ENCODE data around the gene MCHR2.
"Not testable (repeated sequence)": the region's sequence is repeated elsewhere in the genome, so short reads cannot be mapped to it uniquely, and the experiment has no call there.

MCHR2 gene, protein sequence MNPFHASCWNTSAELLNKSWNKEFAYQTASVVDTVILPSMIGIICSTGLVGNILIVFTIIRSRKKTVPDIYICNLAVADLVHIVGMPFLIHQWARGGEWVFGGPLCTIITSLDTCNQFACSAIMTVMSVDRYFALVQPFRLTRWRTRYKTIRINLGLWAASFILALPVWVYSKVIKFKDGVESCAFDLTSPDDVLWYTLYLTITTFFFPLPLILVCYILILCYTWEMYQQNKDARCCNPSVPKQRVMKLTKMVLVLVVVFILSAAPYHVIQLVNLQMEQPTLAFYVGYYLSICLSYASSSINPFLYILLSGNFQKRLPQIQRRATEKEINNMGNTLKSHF

DNA sequence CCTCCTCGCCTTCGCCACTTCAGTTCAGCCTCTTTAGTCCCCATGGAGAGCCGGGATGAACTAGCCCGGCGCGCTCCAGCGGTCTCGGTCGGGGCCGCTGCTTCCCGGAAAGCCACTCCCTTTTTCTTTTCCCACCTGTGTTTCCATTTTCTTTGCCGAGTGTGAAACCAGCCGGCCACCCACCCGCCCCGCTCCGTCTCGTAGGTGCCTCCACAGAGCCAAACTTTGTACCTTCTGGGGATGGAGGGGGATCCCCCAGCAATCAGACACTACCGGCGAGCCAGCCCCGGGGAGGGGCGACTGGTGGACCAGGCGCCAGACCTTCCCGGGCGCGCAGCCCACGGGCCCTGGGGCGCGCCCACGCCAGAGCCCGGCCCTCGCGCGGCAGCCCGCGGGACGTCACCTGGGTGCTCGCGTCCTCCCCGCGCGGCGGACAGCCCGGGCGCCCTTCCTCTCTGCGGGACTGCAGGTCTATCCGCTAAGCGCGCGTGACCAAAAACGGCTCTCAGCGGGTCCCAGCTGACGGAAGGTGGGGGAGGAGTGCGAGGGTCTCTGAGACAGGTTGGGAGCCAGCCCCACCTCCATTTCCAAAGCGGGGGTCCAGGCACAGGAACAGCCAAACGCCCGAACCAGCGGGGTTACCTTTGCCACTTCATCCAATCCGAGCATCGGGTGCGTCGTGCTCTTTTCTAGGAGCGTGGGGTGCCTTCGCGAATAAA, at the start of gene MCHR2:
TSS of gene MCHR2 (minus strand) at position 691 of the 719 bp plus-strand sequence. CDS start 38,076 bp downstream, outside the sequence.
- DNase-seq = no peak

DNA sequence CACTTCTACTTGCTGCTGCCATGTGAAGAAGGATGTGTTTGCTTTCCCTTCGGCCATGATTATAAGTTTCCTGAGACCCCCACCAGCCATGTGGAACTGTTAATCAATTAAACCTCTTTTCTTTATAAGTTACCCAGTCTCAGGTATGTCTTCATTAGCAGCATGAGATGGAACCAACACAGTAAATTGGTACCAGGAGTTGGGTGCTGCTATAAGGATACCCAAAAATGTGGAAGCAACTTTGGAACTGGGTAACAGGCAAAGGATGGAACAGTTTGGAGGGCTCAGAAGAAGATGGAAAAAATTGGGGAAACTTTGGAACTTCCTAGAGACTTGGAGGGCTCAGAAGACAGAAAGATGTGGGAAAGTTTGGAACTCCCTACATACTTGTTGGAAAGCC, 44.5 kb upstream of the MCHR2 start:
- not testable (repeated sequence) for DNase-seq

DNA sequence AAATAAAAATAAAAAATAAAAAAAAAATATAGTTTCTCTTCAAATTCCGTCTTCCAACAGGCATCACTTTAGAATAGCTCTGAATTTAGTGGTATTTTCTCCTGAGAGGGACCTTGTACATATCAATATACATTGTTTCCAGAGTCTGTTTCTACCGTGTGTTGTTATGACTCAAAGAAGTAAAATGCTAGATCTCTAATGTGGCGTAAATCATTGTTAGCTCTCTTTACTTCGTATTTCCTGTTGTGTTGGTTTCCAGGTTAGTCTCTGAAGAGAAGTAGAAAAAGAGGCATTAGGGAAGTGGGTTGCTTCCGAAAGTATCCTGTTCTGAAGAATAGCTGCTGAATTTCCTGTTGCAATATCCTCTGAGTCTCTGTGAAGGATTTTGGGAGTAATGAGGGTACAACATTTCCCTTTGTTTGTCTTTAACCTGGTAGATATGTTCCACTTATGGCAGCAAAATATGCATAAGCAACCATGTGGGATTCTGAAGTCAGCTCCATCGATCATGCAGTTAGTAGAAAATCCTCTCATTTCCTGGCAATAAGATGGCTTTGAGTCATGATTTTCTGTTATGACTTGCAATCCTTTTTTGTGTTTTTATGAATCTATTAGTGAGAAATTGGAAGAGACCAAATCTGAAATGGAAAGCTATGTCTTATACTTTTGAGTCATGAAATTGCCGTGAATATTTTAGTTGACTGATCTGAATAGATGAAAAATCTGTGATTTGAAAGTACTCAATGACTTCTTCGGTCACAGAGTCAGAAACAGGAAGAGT, 42.0 kb upstream of the MCHR2 start:
- no peak for DNase-seq

DNA sequence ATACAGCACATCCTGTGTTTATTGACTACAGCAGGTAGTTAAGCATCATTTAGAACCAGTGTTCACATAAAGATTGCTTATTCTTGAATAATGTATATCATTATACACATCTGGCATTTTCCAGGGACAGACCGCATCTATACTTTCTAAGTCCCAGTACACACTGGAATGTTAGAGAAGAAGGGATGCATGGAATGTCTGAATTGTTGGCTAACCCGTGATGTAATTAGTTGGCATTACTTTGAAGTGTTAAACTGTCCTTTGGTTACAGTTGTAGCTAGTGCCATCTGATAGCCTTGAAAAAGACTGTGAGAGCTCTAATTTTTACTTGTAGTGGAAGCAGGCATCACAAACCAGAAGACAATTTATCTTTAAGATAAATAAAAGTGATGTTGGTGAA, 29.8 kb upstream of the MCHR2 start:
- no peak for DNase-seq

DNA sequence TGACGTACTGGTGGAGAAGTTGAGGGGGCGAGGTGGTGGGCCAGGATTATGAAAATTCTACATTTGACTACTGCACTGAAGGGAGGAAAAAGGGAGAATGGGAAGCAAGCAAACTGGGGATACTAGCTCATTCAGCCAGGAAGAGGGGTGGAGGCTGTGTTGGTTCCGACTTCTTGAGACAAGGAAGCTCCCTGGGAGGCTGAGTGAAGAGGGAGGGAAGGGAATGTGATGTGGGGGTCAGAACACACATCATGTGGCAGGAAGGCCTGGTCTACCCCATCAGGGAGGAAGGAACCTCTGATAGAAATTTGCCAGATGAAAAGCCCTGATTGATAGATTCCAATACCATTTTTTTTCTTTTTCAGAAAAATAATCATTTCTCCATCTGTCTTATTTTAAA, 28.8 kb upstream of the MCHR2 start:
- DNase-seq = no peak

DNA sequence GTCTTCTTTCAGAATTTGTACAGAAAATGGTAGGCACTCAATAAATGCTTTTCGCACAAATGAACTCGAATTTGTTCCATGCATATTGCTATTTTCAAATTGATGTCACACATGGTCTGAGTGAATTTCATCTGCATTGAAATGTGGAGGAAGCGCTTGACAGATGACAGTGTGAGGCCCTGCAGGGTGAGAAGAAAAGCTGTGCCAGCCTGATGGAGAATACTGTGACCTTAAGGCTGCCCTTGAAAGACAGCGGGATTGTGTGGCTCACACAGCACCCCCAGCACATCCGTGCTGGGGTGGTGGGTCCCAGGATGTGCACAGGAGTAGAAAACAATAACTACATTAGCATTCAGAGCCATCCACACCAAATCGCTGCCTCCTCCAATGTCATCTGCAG, 14.8 kb upstream of the MCHR2 start:
- DNase-seq = no peak

DNA sequence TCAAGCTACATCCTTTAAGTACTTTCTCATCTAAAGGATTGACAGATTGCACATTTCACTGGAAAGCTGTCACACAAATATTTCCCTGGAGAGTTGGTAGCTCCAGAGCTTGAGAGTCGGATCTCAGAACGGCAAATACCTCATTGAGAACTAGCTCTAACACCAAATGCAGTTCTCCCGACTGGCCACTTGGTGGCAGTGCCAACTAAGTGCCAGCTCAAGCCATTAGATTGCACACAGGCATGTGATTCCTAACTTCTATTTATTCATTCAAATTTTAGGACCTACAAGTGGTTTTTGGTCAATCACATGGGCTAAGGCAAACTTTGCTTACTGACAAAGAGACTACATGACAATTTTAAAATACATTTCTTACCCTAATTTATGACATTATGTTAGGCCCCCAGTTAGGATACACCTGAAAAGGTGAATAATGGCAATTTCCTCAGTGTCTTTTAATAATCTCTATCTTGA, 7.9 kb upstream of the MCHR2 start:
- DNase-seq = peak; percentile 34

DNA sequence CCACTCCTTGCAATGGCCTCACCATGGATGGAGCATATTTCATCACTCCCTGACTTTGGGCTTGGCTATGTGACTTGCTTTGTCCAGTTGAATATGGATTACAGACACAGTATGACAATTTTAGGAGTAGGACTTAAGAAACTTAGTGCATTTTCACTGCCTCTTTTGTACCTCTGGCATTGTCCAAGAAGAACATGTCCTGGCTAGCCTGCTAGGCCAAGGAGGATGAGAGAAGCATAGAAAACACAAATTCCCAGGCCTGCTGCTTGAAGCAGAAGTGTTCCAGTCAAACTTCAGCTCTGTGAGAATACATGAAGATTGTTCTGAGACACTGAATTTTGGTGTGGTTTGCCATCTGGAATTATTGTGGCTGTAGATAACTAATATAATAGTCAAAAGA, 3.1 kb upstream of the MCHR2 start:
- no peak for DNase-seq

DNA sequence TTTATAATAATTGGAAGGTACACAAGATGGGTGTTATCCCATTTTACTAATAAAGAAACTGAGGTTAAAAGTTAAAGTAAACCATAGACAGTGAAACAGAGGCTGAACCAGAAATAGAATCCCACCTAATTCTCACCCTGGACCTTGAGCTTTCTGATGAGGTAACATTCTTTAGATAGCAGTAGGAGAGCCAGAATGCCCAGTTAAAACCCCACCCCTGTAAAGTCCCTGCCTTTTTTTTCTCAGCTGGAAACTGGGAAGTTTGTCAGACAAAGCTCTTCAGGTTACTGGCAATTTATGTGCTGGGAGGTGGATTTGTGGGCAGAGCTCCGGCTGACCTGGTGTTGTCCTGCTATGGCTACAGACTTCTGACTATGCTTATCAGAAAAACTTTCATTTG, 1.9 kb upstream of the MCHR2 start:
- DNase-seq = no peak

DNA sequence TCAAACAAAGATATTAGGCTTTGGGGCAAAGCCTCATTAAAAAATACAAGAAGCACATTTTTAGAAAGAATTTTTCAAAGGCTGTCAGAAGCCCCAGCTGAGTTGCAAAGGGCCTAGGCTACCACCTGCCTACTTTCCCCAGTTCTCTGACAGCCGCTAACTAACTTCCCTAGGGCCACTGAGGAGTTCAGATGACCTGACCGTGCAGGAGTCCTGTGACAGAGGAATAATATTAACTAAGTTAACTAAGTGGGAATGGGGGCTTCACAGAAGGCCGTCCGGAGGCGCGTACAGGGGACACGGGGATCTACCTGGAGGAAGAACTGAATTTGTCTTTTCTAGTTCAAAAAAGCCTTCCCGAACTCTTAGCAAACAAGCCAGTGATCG, 884 bp downstream of the MCHR2 start:
- no peak for DNase-seq

DNA sequence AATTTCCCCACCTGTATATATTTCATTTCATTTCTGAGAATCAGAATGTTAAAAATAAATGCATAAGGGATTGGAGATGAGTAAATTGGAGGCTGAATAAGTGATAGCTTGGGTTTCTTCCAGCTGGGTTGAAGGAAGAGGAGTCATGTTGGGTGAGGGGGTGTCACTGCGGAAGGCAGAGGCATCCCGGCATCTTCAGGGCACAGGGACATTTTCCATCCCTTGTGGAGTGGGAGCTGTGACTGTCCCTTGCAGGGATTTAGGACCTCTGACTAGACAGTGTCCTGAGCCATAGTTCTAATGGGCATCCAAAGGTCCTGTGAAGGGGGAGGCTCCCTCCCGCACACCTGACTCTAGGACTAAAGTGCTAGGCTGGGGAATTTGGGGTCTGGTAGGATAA, 2.1 kb downstream of the MCHR2 start:
- DNase-seq = no peak

DNA sequence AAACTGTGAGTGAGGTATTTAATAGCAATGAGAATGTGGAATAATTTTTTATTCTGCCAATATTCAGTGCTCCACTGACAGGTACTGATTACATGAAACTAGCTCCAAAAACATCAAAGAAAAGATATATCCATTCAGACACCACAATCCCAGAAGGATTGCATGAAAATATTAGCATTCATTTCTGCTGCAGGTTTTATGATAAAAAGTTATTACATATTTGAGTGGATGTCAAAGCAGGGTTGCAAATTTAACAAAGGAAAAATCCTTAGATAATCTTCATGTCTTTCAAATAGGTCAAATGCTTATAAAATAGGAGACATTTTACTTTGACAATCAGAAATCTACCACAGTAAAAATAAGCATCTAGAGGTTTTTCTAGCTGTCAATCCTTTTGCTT, 13.3 kb downstream of the MCHR2 start:
- DNase-seq = no peak

DNA sequence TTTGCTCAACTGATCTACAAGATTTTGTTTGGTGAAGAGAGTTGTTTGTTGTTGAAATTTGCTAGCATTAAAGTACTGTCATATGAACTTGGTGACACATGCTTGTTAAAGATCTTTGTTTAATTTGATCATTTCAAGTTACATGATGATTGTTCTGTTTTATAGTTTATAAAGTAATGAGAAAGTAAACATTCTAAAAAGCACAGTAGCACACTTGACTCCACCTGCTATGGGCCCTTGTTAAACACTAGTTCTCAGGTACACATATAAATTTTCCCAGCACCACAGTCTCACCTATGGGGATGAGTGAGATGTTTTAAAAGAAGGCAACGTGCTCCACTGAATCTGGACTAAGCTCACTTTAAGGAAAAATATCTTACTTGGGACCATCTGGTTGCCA, 14.1 kb downstream of the MCHR2 start:
- DNase-seq = no peak

DNA sequence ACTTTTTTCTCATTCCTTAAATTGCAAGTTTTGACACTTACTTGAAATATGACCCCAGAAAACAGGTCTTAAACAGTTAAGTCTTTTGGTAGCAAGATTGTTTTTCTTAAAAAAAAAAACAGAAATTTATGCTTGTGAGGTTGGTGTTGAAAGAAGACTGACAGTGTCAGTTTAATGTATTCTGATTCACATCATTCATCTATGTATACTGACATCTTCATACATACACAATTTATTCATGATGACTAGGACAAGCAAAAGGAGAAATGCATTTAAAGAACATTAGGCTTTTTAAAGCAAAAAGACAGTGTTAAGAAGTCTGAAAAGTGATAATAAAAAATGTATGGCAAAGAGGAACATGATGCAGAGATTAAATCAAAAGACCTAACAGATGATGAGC, 27.0 kb downstream of the MCHR2 start:
- no peak for DNase-seq

DNA sequence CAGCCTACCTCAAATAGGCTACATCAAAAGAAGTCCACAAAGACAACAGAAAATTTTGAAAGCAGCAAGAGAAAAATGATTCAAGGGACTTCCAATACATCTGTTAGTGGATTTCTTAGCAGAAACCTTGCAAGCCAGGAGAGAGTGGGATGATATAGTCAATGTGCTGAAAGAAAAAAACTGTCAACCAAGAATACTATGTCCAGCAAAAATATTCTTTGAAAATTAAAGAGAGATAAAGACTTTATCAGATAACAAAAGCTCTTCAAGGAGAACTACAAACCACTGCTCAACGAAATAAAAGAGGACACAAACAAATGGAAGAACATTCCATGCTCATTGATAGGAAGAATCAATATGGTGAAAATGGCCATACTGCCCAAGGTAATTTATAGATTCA, 34.0 kb downstream of the MCHR2 start:
- no peak for DNase-seq

DNA sequence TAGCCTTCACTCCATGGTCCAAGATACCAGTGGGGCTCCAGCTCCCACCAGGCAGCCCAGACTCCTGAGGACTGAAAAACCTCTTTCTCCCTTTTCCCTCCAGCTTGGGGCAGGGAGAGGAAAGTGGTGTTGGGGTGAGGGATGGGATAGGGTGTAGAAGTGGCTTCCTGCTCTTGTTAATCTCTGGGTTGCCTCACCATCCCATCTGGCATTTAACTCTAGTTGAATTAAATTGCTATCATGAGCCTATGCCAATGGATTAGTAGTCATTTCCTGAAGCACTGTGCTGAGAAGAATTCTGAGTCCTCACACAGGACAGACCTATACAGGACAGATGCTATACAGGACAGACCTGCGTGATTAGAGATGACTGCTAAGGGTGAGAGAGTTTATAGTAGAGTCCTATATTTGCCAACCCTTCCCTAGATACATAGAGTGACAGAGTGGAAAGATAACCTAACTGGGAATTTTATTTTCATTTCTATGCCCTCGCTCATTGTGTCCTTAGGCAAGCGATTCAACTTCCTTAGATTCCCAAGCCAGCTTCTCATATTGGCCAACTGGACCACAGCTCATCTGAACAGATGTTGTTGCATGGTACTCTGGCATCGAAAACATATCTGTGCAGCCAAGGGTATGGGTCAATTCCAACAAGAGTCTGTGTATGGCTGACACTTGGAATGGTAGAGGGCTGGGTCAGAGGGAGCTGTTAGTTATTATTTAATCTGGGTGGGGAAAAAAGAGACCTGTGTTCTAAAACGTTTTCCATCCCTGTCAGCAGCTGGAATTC, 42.8 kb downstream of the MCHR2 start:
- DNase-seq = no peak

DNA sequence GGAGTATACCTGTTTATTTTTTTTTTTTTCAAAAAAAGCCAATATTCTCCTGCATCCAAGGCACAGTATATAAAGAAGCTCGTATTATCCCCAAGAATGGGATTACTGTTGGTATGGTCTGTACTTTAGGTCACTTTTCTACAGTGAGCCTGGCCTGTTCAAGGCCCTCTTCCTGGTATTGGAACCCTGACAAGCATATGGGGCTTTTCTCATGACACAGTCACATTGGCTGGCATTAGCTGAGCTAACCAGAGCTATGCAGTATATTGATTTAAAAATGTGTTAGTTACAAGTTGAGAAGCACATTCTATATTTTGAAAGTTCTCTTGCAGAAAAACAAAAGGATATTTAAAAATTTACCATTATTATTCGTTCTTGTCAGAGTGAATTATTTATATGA, 48.0 kb downstream of the MCHR2 start:
- no peak for DNase-seq

DNA sequence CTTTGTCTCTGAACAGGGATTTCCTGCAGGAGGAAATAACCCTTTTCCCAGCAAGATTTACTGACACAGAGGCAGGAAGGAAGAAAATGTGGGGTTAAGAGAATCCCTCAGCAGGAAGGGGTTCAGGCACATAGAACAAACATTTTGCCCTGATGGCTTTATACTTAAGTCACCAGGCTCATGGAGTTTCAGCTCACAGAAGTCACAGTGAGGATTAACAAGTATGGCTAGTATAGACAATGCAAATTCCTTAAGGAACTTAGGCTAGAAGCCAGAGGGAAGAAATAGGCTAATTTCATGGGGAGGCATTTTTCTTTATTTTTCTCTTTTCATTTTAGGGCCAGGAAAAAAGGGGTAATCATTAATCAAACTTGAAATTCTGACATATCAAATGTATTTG, 50.2 kb downstream of the MCHR2 start:
- no peak for DNase-seq

DNA sequence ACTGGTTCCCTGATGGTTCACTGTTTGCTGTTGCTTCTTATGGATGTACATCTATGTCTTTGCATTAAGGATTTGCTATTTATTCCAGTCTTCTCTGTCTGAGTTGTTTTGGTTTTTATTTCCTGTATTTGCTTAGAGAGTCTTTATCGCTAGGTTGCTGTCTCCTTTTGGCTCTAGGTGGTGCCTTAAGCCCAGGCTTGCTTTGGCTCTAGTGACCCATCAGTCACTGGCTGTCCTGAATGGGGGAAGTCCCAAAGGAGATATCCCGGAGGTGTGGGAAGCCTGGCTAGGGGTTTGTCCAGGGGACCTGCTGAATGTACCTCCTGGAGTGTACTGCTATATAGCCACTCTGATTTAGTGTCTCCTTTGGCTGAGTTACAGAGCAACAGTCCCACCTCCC, 53.4 kb downstream of the MCHR2 start:
- no peak for DNase-seq

DNA sequence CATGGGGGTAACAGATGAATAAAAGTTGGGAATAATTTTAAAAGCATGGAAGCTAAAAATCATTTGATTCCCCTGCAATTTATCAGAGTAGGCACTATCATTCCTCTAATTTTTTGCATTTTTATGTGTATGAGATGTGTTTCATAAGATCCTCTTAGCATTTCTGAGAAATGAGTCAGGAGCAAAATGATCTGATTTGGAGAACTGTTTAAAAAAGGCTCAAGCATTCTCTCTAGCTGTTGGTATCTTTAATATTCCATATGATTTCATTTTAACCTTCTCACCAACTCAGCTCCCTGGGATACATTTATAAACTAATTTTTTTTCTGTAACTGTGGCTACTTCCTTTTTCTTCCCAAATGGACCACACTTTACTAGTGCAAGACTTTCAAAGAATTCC, 60.9 kb downstream of the MCHR2 start:
- DNase-seq = no peak

DNA sequence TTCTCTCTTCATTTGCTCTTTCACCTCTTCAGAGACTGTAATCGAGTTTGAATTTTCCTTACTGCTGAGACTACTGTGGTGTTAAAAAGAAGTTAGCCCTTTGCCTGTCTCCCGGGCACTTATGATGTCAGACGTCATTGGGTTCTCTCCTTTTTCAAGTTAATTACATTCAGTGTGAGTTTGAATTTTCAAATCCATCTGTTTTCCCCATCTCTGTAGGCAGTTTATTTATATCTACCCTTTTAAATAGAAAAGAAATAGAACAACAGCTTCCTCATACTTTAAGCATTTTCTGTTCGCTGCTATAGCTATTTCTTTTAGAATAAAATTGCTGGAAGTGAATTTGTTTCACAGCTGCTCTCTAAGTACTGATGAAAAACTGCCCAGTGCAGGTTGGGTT, 81.4 kb downstream of the MCHR2 start:
- DNase-seq = no peak

DNA sequence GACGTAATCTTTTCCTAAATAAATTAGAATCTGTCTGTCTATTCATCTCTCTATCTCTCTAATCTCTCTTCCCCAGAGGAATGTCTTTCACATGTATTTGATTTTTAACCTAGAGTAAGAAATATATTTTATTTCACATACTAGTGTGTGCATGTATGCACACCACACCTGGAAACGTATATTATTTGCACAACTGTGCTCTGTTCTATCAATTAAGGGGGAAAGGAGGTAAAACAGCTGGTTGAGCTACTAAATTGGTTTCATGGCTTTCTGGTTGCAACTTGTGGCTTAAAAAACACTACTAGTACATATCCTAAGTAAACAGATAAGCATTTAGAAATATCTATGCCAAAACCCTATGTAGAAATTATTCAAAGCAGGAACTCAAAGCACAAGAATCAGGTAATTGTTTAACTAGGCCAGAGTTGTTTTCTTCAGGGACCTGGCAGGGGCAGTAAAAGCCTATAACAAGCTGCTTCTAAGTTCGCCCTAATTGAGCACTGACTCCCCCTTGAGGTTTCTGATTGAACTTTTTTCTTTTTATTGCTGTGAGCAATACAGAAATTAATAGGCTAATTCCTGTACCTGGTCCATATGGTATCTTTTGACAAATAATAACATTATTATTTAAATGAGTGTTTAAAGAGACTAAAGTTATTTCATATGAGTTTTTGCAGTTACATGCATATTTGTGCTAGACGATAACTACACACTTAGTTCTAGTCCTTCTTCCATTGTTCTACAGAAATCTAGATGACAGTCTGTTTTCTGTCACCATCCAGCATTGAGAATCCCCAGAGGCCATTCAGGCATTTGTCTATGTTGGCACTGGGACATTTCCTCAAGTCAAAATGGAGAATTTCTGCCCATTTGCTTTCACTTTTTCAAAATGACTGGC, 88.6 kb downstream of the MCHR2 start:
- DNase-seq = no peak
